H1 (cell line): Measurements from ENCODE around the gene PLAU. TPM values are rescaled to one million over a fixed set of nuclear protein-coding genes. Genes with fewer than 3 reads are reported as not detected.

Source experiments
- CTCF ChIA-PET: fragments of 300-600 bp; sonication (Branson Sonifier 250); formaldehyde crosslinking; loops from one replicate; lab custom pipeline; 2021; ENCODE audit not compliant: partially characterized antibody; lab: Charles Lee
- POLR2A ChIA-PET: fragments of 300-600 bp; sonication (Branson Sonifier 250); formaldehyde crosslinking; loops from one replicate; lab custom pipeline; 2021; ENCODE audit warnings: inconsistent platforms; ENCODE audit not compliant: partially characterized antibody; lab: Charles Lee
- DNase-seq, 2 experiments: peaks; one replicate each; pipeline versions ENCODE4 v3.0.0 to v3.0.0-alpha.2; 2010 to 2022; ENCODE audit warnings: low spot score in 2 of 2, low read depth in 1 of 2, mixed read lengths in 1 of 2
- FAIRE-seq: peaks from 2 replicates; lab custom pipeline; 2011; peaks lifted over from hg19 to GRCh38; lab: Jason Lieb, UNC
- H2AFZ ChIP-seq: 2 replicates; pipeline ENCODE4 v1.8.1; 2012; ENCODE audit warnings: low read length, inconsistent platforms
- H2AK5ac ChIP-seq: 2 replicates; pipeline ENCODE4 v1.6.1; 2013; ENCODE audit warnings: low read depth, low read length
- H2BK120ac ChIP-seq: replicated peaks from 2 replicates; pipeline ENCODE3; 2013; ENCODE audit warnings: low read depth, low read length, inconsistent platforms
- H2BK12ac ChIP-seq: 2 replicates; pipeline ENCODE4 v1.6.1; 2013; ENCODE audit warnings: low read depth, low read length
- H2BK15ac ChIP-seq: 2 replicates; pipeline ENCODE4 v1.6.1; 2013; ENCODE audit warnings: low read length
- H2BK20ac ChIP-seq: 2 replicates; pipeline ENCODE4 v1.6.1; 2013; ENCODE audit warnings: low read length
- H2BK5ac ChIP-seq: 2 replicates; pipeline ENCODE4 v1.6.1; 2013; ENCODE audit warnings: low read depth, low read length
- H3K14ac ChIP-seq: 2 replicates; pipeline ENCODE4 v1.6.1; 2013; ENCODE audit warnings: inconsistent platforms; ENCODE audit not compliant: insufficient read length
- H3K18ac ChIP-seq: 2 replicates; pipeline ENCODE4 v1.6.1; 2013; ENCODE audit warnings: low read length; ENCODE audit errors: extremely low read depth
- H3K23ac ChIP-seq: 2 replicates; pipeline ENCODE4 v1.6.1; 2013; ENCODE audit warnings: inconsistent platforms; ENCODE audit not compliant: insufficient read length
- H3K23me2 ChIP-seq: 2 replicates; pipeline ENCODE4 v1.6.1; 2013; ENCODE audit warnings: low read depth, low read length
- H3K27ac ChIP-seq: 2 replicates; pipeline ENCODE4 v1.6.1; 2011; ENCODE audit warnings: low read depth, low read length, inconsistent platforms
- H3K27me3 ChIP-seq, 4 experiments: replicated peaks in 1 of 4; 1 replicate in 1 of 4; 2 replicates in 3 of 4; pipeline versions ENCODE4 v1.6.1 to v1.8.1; 2011 to 2013; ENCODE audit warnings: low read length in 3 of 4, mild to moderate bottlenecking in 3 of 4, inconsistent platforms in 2 of 4, mixed read lengths in 2 of 4, moderate library complexity in 1 of 4; ENCODE audit not compliant: control insufficient read depth in 3 of 4, insufficient read depth in 3 of 4; ENCODE audit errors: extremely low read depth in 1 of 4
- H3K36me3 ChIP-seq, 4 experiments: 2 replicates each; pipeline versions ENCODE4 v1.6.1 to v1.8.1; 2011 to 2013; ENCODE audit warnings: mild to moderate bottlenecking in 4 of 4, low read length in 3 of 4, moderate library complexity in 2 of 4, control low read depth in 1 of 4, inconsistent platforms in 1 of 4; ENCODE audit not compliant: insufficient read depth in 4 of 4, control insufficient read depth in 2 of 4
- H3K4ac ChIP-seq: replicated peaks from 2 replicates; pipeline ENCODE3; 2013; ENCODE audit warnings: low read length, low read depth, mixed read lengths, inconsistent platforms; ENCODE audit not compliant: insufficient read length
- H3K4me1 ChIP-seq, 4 experiments: replicated peaks in 1 of 4; 1 replicate in 1 of 4; 2 replicates in 3 of 4; pipeline versions ENCODE4 v1.6.1 to v1.8.1; 2011 to 2013; ENCODE audit warnings: low read length in 3 of 4, inconsistent platforms in 2 of 4, mixed read lengths in 1 of 4; ENCODE audit not compliant: insufficient read depth in 4 of 4, control insufficient read depth in 3 of 4
- H3K4me2 ChIP-seq, 2 experiments: 2 replicates each; pipeline versions ENCODE4 v1.6.1 to v1.8.1; 2011 to 2013; ENCODE audit warnings: low read depth in 2 of 2, low read length in 2 of 2, control low read depth in 1 of 2, inconsistent platforms in 1 of 2, mild to moderate bottlenecking in 1 of 2; ENCODE audit not compliant: insufficient read depth in 1 of 2
- H3K4me3 ChIP-seq, 4 experiments: fragments of 200-600, 300-600 bp in 1 of 4; sonication (generic), shearing (Covaris generic), sonication (Bioruptor Twin) in 1 of 4; 2 replicates each; pipeline versions ENCODE4 v1.5.1 to v1.8.1; 2011 to 2016; ENCODE audit warnings: low read length in 4 of 4, low read depth in 3 of 4, control low read depth in 2 of 4, inconsistent platforms in 2 of 4, mild to moderate bottlenecking in 2 of 4, mixed read lengths in 1 of 4, moderate library complexity in 1 of 4; ENCODE audit not compliant: insufficient read depth in 2 of 4; ENCODE audit errors: extremely low read depth in 1 of 4
- H3K56ac ChIP-seq: replicated peaks from 2 replicates; pipeline ENCODE3; 2013; ENCODE audit warnings: low read depth, mild to moderate bottlenecking, mixed read lengths, low read length, inconsistent platforms; ENCODE audit not compliant: insufficient read length
- H3K79me1 ChIP-seq: 2 replicates; pipeline ENCODE4 v1.6.1; 2013; ENCODE audit warnings: low read depth, low read length, control low read depth
- H3K79me2 ChIP-seq, 2 experiments: 2 replicates each; pipeline versions ENCODE4 v1.6.1 to v1.8.1; 2012 to 2013; ENCODE audit warnings: low read length in 2 of 2, mild to moderate bottlenecking in 2 of 2, inconsistent platforms in 1 of 2; ENCODE audit not compliant: insufficient read depth in 2 of 2, control insufficient read depth in 1 of 2
- H3K9ac ChIP-seq, 4 experiments: replicated peaks in 1 of 4; 1 replicate in 1 of 4; 2 replicates in 3 of 4; pipeline versions ENCODE4 v1.6.1 to v1.8.1; 2011 to 2013; ENCODE audit warnings: low read depth in 3 of 4, low read length in 3 of 4, control low read depth in 2 of 4, mild to moderate bottlenecking in 2 of 4, moderate library complexity in 2 of 4, inconsistent platforms in 1 of 4; ENCODE audit errors: extremely low read depth in 1 of 4
- H3K9me3 ChIP-seq, 2 experiments: 2 replicates each; pipeline versions ENCODE4 v1.6.1 to v1.8.1; 2012 to 2013; ENCODE audit warnings: mild to moderate bottlenecking in 2 of 2, moderate library complexity in 2 of 2, control low read depth in 1 of 2, inconsistent platforms in 1 of 2, low read depth in 1 of 2, low read length in 1 of 2, mixed read lengths in 1 of 2; ENCODE audit not compliant: insufficient read depth in 2 of 2
- H4K20me1 ChIP-seq, 2 experiments: replicated peaks in 1 of 2; 2 replicates each; pipeline versions ENCODE3 to v1.8.1; 2011 to 2013; ENCODE audit warnings: inconsistent platforms in 2 of 2, low read length in 2 of 2, mild to moderate bottlenecking in 1 of 2; ENCODE audit not compliant: insufficient read depth in 2 of 2, control insufficient read depth in 1 of 2
- H4K5ac ChIP-seq: 2 replicates; pipeline ENCODE4 v1.6.1; 2013; ENCODE audit warnings: low read length, low read depth, mixed read lengths, inconsistent platforms; ENCODE audit not compliant: insufficient read length
- H4K8ac ChIP-seq: 2 replicates; pipeline ENCODE4 v1.8.0; 2013; ENCODE audit warnings: mild to moderate bottlenecking, moderate library complexity, low read length, inconsistent platforms; ENCODE audit not compliant: insufficient read depth; ENCODE audit errors: extremely low read depth
- H4K91ac ChIP-seq: replicated peaks from 2 replicates; pipeline ENCODE3; 2013; ENCODE audit warnings: low read length, mixed read lengths, inconsistent platforms; ENCODE audit not compliant: insufficient read length
- ASH2L ChIP-seq: fragments of 200-600, 300-600 bp; sonication (generic); IDR thresholded peaks from one replicate; pipeline ENCODE4 v1.7.1; 2017; ENCODE audit warnings: low read length
- E2F6 ChIP-seq: IDR thresholded peaks from 2 replicates; pipeline ENCODE4 v1.6.1; 2012; ENCODE audit warnings: inconsistent platforms
- EGR1 ChIP-seq: IDR thresholded peaks from 2 replicates; pipeline ENCODE4 v1.6.1; 2011; ENCODE audit warnings: low read depth, low read length, borderline replicate concordance
- EP300 ChIP-seq, 2 experiments: IDR thresholded peaks; 1 replicate in 1 of 2; 2 replicates in 1 of 2; pipeline ENCODE4 v1.6.1; 2011 to 2012; ENCODE audit warnings: low read depth in 2 of 2, low read length in 2 of 2, mild to moderate bottlenecking in 2 of 2, borderline replicate concordance in 1 of 2, inconsistent platforms in 1 of 2, moderate library complexity in 1 of 2
- GTF2F1 ChIP-seq: IDR thresholded peaks from 2 replicates; pipeline ENCODE4 v1.6.1; 2012; ENCODE audit warnings: low read depth, low read length, improper control_type of control experiment, borderline replicate concordance
- JUND ChIP-seq: IDR thresholded peaks from 2 replicates; pipeline ENCODE4 v1.6.1; 2011; ENCODE audit warnings: mild to moderate bottlenecking, improper control_type of control experiment, low read length
- KDM5A ChIP-seq: fragments of 200-600 bp; IDR thresholded peaks from 2 replicates; pipeline ENCODE4 v1.7.1; 2012; ENCODE audit warnings: mild to moderate bottlenecking, low read length, inconsistent platforms, mixed read lengths
- PHF8 ChIP-seq: fragments of 200-600 bp; sonication (generic); conservative IDR thresholded peaks from 2 replicates; pipeline ENCODE4 v1.7.1; 2012; ENCODE audit warnings: low read depth, mild to moderate bottlenecking, inconsistent platforms, low read length, moderate library complexity
- SIN3A ChIP-seq, 2 experiments: IDR thresholded peaks in 1 of 2; conservative IDR thresholded peaks in 1 of 2; 2 replicates each; pipeline ENCODE4 v1.6.1; 2011 to 2012; ENCODE audit warnings: low read length in 2 of 2, improper control_type of control experiment in 1 of 2, low read depth in 1 of 2, mild to moderate bottlenecking in 1 of 2
- USF2 ChIP-seq: IDR thresholded peaks from 2 replicates; pipeline ENCODE4 v1.6.1; 2011; ENCODE audit warnings: low read length, improper control_type of control experiment
- WGBS, 2 experiments: shearing (Covaris generic) in 1 of 2; methylation state at CpG; one replicate each; pipeline versions ENCODE4 v1.1.6 to v1.1.7; 2013 to 2015; ENCODE audit warnings: low lambda C conversion rate in 2 of 2, mixed read lengths in 2 of 2, inconsistent platforms in 1 of 2, low coverage in 1 of 2, missing lambda C conversion rate in 1 of 2; ENCODE audit not compliant: insufficient replicate concordance in 2 of 2, insufficient coverage in 1 of 2, insufficient read length in 1 of 2; ENCODE audit errors: extremely low coverage in 1 of 2, missing lambda C conversion rate in 1 of 2; 5-methylcytosine and 5-hydroxymethylcytosine counted together
- polyA plus RNA-seq, 7 experiments: library from polyadenylated mRNA; depleted of rRNA in 3 of 7; stranded (reverse) in 5 of 7; unstranded in 2 of 7; fragments of >200 nt in 5 of 7; fragments of 200-250 nt in 2 of 7; gene quantifications; 1 replicate in 5 of 7; 2 replicates in 1 of 7; 4 replicates in 1 of 7; pipeline versions ENCODE4 v1.2.1 to v1.2.3, GENCODE V29; 2011 to 2013; ENCODE audit warnings: missing spikeins in 2 of 7, mixed read lengths in 2 of 7
- total RNA-seq: library from RNA; stranded (reverse); fragmentation: NEBNext Ultra II Directional; extraction: Animal tissue kit (Norgen Biotek cat#: 25700); gene quantifications from 2 replicates; pipeline ENCODE4 v1.2.1, GENCODE V29; 2021

PLAU gene
- total and polyA plus RNA-seq, 2 of the 8 experiments (the other 6 are each of a cell fraction or from before 2014, with no cell fraction given): 16.2 to 26.1 TPM

GRCh38 chr10:73877533-73878160 lies 33.3 kb upstream of the PLAU start:
- 91% methylated on average over 9 of the region's 9 CpGs; no CpG with 5 or more reads in 1 of the 2 experiments for WGBS, 2 experiments
- Histone ChIP-seq H2BK12ac (no peak overlapping the region), H2BK20ac (no peak overlapping the region), H2AFZ (no peak overlapping the region), H3K23ac (no peak overlapping the region), H3K9me3 (no peaks in the 10 kb centered on the region), H2BK120ac (no peak overlapping the region), H4K91ac (peak overlapping the region; percentile 0), H4K8ac (no peak overlapping the region; the same call in 1 of the 2 replicates), H3K4me1 (peaks cover 0 to 16% (median 9%) of the 10 kb centered on the region in 4 experiments; a peak in 6 of 7 replicates), H2AK5ac (no peak overlapping the region), H3K27me3 (peaks cover 0 to 3% (median 0%) of the 10 kb centered on the region in 4 experiments; a peak in 1 of 7 replicates), H3K79me2 (peaks cover 0 to 8% of the 10 kb centered on the region in 2 experiments; a peak in 2 of 4 replicates), H3K27ac (no peak overlapping the region), H3K9ac (no peak overlapping the region), H2BK5ac (no peak overlapping the region; the same call in 1 of the 2 replicates), H3K4me2 (no peak overlapping the region), H3K4me3 (no peak overlapping the region), H4K5ac (no peak overlapping the region), H3K18ac (no peak overlapping the region), H3K4ac (no peak overlapping the region), H3K36me3 (no peaks in the 10 kb centered on the region), H4K20me1 (peaks cover 6 to 8% of the 10 kb centered on the region in 2 experiments), H3K56ac (no peak overlapping the region), H3K14ac (no peak overlapping the region), H3K23me2 (peaks cover 9% of the 10 kb centered on the region; the same call in 1 of the 2 replicates), H2BK15ac (0 out of 2 replicates have a peak overlapping the region, but pooled peaks have one; percentile 61), H3K79me1 (peaks cover 8% of the 10 kb centered on the region)
- ChIA-PET POLR2A (interaction anchor here (0.7 to 1.8 kb wide), 2 partner anchors 12 to 105 kb away, joined by 4 to 6 read pairs; a partner anchor contains a TSS), CTCF (interaction anchor here (0.5 to 27.0 kb wide), 7 partner anchors 11 to 268 kb away, joined by 3 to 681 read pairs (median 54); no protein-coding TSS in a partner anchor)
- no peak for TF ChIP-seq EP300 (IDR thresholded peaks at IDR 0.05; ENCODE audit: borderline replicate concordance in 1 of 2, low read depth in 2 of 2, low read length in 2 of 2)
- TF ChIP-seq KDM5A: no peak
- TF ChIP-seq PHF8: no peak
- TF ChIP-seq GTF2F1: no peak
- no peak for TF ChIP-seq E2F6
- no peak for TF ChIP-seq ASH2L
- no peak for TF ChIP-seq SIN3A (conservative IDR thresholded peaks at IDR 0.05 in 1 of 2, IDR thresholded peaks at IDR 0.05 in 1 of 2; ENCODE audit: low read depth in 1 of 2, low read length in 2 of 2)
- no peak for TF ChIP-seq EGR1
- TF ChIP-seq USF2: no peak
- no peak for TF ChIP-seq JUND
- no peak for DNase-seq
- no peak for FAIRE-seq
